Left lung (tissue), 10 donors: ENCODE results near the gene WDR54. TPM values are rescaled to one million over a fixed set of nuclear protein-coding genes. Genes with fewer than 3 reads are reported as not detected.

Experiments used
- ATAC-seq: fragments of 200-7000 bp; cut with Tn5 transposase; one replicate; pipeline ENCODE4 v1.9.1; 2020; ENCODE audit warnings: moderate library complexity
- DNase-seq, 4 donors: peaks; one replicate each; pipeline ENCODE4 v3.0.0-alpha.2; 2013 to 2020
- H3K27ac ChIP-seq, 2 donors: fragments of 200-600 bp; sonication (generic) in 1 of 2; one replicate each; pipeline versions ENCODE4 v1.5.0 to v1.8.0; 2020 to 2021
- H3K27me3 ChIP-seq, 2 donors: fragments of 200-600 bp; sonication (generic) in 1 of 2; one replicate each; pipeline versions ENCODE4 v1.5.0 to v1.8.0; 2020 to 2021
- H3K36me3 ChIP-seq, 2 donors: fragments of 200-600 bp; sonication (generic) in 1 of 2; one replicate each; pipeline versions ENCODE4 v1.5.0 to v1.8.0; 2020 to 2021
- H3K4me1 ChIP-seq, 2 donors: fragments of 200-600 bp; one replicate each; pipeline ENCODE4 v1.8.0; 2021
- H3K4me3 ChIP-seq, 2 donors: fragments of 200-600 bp; sonication (generic) in 1 of 2; one replicate each; pipeline versions ENCODE4 v1.5.0 to v1.8.0; 2020 to 2021; ENCODE audit warnings: mild to moderate bottlenecking in 1 of 2
- H3K9me3 ChIP-seq, 2 donors: fragments of 200-600 bp; sonication (generic) in 1 of 2; one replicate each; pipeline versions ENCODE4 v1.5.0 to v1.8.0; 2020 to 2021
- intact Hi-C, 2 donors: fragments of 100-400 bp; cut with DNase I; formaldehyde crosslinking; loops; one replicate each; pipeline versions ENCODE4 v1.11.2 to v1.14.2; 2022
- polyA plus RNA-seq, 6 donors: library from polyadenylated mRNA; unstranded; fragments of 120-200 nt; gene quantifications; one replicate each; pipeline ENCODE4 v1.2.1, GENCODE V29; 2013; ENCODE audit not compliant: insufficient read length in 6 of 6
- total RNA-seq, 2 donors: library from RNA; stranded (reverse); fragmentation: NEBNext Ultra II Directional; extraction: Animal tissue kit (Norgen Biotek cat#: 25700); gene quantifications; one replicate each; pipeline ENCODE4 v1.2.1, GENCODE V29; 2021
- TF ChIP-seq, protein P1 (sequence below), 2 donors: fragments of 200-600 bp; sonication (generic) in 1 of 2; IDR thresholded peaks; one replicate each; pipeline versions ENCODE4 v1.5.0 to v1.8.0; 2021; ENCODE audit warnings: antibody characterized with exemption in 2 of 2
- donor health status: DM: no; HTN: yes; CAD: no.
- donor health status: DM: no; HTN: no; CAD: no.

Gene WDR54
- total and polyA plus RNA-seq, 8 donors = 9.2 to 39.6 (median 35.2) TPM

DNA sequence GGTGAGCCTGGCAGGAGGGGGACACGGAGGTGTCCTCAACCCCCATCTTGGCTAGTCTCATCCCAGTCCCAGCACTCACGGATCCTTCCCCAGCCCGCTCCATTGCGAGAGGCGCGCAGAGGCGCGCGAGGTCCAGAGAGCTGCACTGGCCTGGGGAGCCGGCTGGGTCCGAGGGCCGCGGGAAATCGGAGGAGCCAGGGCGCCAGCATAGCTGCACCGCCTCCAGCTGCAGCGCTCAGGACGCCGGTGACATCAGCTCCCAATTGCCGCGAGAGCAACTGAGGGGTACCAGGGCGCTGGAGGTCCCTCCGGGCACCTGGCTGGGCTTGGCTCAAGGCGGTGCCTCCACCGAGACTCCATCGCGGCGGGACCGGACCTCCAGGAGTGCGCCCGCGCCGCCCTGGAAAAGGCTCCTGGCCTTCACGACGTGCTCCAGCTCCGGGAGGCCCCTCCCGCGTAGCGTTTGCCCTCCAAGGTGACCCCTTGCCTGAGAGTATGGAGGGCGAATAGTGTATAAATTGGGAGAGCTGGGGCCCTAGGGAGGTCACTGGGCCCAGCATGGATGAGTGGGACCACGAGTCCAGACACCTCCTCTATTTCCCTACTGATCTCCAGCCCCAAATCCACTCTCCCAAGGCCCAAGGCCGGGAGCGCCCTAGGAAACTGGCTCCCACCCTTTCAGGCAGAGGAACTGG is 14.7 kb downstream of the WDR54 start:
- Histone ChIP-seq H3K4me1 (peaks cover 5 to 32% of the 10 kb centered on the region in 2 donors), H3K27ac (no peak overlapping the region), H3K36me3 (peaks cover 0 to 12% of the 10 kb centered on the region in 2 donors), H3K27me3 (peaks cover 0 to 27% of the 10 kb centered on the region in 2 donors), H3K4me3 (no peak overlapping the region), H3K9me3 (no peaks in the 10 kb centered on the region)
- intact Hi-C loops = no loop called here
- ATAC-seq = no peak
- no peak for DNase-seq
- TF ChIP-seq, protein P1, sequence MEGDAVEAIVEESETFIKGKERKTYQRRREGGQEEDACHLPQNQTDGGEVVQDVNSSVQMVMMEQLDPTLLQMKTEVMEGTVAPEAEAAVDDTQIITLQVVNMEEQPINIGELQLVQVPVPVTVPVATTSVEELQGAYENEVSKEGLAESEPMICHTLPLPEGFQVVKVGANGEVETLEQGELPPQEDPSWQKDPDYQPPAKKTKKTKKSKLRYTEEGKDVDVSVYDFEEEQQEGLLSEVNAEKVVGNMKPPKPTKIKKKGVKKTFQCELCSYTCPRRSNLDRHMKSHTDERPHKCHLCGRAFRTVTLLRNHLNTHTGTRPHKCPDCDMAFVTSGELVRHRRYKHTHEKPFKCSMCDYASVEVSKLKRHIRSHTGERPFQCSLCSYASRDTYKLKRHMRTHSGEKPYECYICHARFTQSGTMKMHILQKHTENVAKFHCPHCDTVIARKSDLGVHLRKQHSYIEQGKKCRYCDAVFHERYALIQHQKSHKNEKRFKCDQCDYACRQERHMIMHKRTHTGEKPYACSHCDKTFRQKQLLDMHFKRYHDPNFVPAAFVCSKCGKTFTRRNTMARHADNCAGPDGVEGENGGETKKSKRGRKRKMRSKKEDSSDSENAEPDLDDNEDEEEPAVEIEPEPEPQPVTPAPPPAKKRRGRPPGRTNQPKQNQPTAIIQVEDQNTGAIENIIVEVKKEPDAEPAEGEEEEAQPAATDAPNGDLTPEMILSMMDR (IDR thresholded peaks at IDR 0.05) = no peak

DNA sequence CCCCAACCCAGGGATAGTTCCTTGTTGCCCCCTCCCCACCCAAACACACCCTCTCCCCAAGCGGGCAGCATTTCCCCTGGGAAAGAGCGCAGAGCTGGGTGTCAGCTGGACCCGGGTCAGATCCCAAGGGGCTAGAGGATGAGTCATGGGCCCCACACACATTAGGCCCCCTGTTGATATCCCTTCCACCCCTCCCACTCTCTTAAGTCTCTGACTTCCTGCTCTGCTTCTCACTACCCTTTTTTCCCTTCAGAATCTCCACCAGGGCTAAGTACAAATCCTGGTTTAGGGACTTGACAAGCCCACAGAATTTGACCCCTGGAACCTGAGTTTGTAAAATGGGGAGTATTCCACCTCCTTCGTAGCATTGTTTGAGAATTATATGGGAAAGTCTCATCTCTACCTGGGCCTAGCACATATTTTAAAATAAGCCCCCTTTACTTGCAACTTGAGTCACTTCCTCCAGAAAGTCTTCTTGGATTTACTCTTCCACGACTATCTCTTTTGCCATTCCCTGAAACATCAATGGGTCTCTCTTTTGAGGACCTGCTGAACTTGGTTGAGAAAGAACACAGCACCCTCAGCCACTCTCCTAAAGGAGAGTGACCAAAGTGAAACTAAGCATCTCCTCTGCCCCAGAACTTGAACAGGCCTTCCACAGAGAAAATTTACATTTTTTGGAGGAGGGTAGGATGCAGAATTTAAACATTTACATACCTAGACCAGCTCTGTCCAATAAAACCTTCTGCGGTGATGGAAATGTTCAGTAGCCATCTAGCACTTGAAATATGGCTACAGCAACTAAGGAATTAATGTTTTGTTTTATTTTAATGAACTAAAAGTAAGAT is 15.5 kb downstream of the WDR54 start:
- DNase-seq = no peak
- Histone ChIP-seq H3K27ac (no peak overlapping the region), H3K36me3 (peaks cover 0 to 3% of the 10 kb centered on the region in 2 donors), H3K9me3 (no peaks in the 10 kb centered on the region), H3K4me1 (peaks cover 5 to 40% of the 10 kb centered on the region in 2 donors), H3K27me3 (peaks cover 4 to 35% of the 10 kb centered on the region in 2 donors), H3K4me3 (no peak overlapping the region)
- intact Hi-C loops = no loop called here
- TF ChIP-seq, protein P1 (IDR thresholded peaks at IDR 0.05) = no peak
- ATAC-seq = no peak

DNA sequence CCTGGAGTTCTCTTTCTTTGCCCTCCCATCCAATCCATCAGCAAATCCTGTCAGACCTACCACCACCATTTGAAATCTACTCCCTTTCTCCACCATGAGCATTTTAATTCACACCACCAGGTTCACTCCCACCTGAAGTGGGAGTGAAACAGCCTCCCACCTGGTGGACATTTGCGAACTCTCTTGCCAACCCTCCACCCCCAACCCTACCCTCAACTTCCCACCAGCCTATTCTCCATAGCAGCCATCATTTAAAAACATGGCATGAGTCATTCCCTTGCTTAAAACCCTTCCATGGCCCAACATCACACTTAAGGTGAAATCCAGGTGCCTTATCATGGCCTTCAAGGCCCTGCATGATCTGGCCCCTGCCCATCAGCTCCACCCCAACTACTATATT is 16.7 kb downstream of the WDR54 start:
- TF ChIP-seq, protein P1 (IDR thresholded peaks at IDR 0.05) = no peak
- peaks cover 5 to 47% of the 10 kb centered on the region in 2 donors for H3K27me3 ChIP-seq
- ATAC-seq = no peak
- no peaks in the 10 kb centered on the region for H3K36me3 ChIP-seq
- H3K9me3 ChIP-seq = no peaks in the 10 kb centered on the region
- intact Hi-C loops = no loop called here
- H3K4me3 ChIP-seq = no peak overlapping the region
- no peak overlapping the region for H3K27ac ChIP-seq
- DNase-seq = no peak
- peaks cover 5 to 40% of the 10 kb centered on the region in 2 donors for H3K4me1 ChIP-seq

DNA sequence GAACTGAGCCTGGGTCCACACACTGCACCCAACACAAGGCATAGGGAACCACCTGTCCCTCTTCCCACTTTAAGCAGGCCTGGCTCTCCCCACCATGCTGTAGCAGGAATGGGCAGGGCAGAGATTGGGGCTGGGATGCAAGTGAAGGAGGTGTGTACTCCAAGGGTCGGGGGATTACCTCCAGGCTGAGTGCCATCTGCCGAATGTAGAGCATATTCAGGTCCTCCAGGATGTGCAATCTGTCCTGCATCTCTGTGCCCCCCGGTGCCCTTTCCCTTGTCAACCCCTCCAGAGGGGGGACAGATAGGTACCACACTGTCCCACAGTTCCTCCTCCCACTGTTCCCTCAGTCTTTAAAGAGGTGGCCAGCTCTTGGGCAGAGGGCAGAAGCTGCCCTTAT is 17.8 kb downstream of the WDR54 start:
- ATAC-seq = no peak
- peaks cover 5 to 57% of the 10 kb centered on the region in 2 donors for H3K27me3 ChIP-seq
- intact Hi-C loops = no loop called here
- H3K27ac ChIP-seq = peak overlapping the region in 1 of 2 donors; percentile 77
- H3K4me1 ChIP-seq = peaks cover 5 to 40% of the 10 kb centered on the region in 2 donors
- TF ChIP-seq, protein P1 (IDR thresholded peaks at IDR 0.05) = no peak
- H3K36me3 ChIP-seq = no peaks in the 10 kb centered on the region
- H3K4me3 ChIP-seq = peak overlapping the region; percentile 47 to 50
- H3K9me3 ChIP-seq = no peaks in the 10 kb centered on the region
- peak in 1 of 4 donors; percentile 34 for DNase-seq

DNA sequence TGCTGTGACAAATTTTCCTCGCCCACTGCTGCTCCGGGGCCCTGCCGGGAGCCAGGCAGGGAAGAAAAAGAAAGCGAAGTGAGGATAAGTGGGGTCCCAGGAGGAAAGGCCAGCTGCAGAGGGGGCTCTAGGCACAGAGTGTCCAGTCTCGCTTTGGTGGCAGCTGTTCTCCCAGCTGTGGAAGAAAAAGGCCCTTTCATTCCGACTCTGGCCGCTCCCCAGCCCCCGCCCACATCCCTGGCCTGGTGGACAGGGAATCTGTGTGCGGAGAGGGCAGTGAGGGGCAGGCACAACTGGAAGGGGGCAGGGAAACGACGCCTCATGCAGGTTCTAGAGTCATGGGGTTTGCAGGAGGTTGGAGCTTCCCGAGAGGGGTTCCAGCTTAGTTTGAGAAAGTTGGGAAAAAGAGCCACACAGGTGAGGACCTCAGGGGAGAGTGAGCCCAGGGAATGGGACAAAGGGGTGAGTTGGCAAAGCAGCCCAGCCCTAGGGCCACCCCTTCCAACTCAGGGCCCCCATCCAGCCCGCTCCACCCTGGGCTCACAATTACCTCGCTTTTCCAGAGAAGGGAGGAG is 18.4 kb downstream of the WDR54 start:
- intact Hi-C loops = no loop called here
- Histone ChIP-seq H3K9me3 (no peaks in the 10 kb centered on the region), H3K36me3 (no peaks in the 10 kb centered on the region), H3K4me3 (peak overlapping the region; percentile 47 to 50), H3K27me3 (peaks cover 5 to 61% of the 10 kb centered on the region in 2 donors), H3K27ac (peak overlapping the region; percentile 77 to 81), H3K4me1 (peaks cover 5 to 40% of the 10 kb centered on the region in 2 donors)
- DNase-seq (peak in 3 of 4 donors; percentile 67 to 85 (median 79)), ATAC-seq (peak; percentile 5)
- TF ChIP-seq, protein P1 (IDR thresholded peaks at IDR 0.05) = no peak
